ENCODE results near the gene ANKRD53.

ANKRD53 gene

GRCh38 chr2:70949086-70949485, 29.3 kb upstream of the ANKRD53 start:
- POLR2A ChIA-PET: no interaction called here

GRCh38 chr2:70954886-70955285, 23.5 kb upstream of the ANKRD53 start:
- no peak for TF ChIP-seq CTCF (IDR thresholded peaks at IDR 0.05; ENCODE audit: insufficient read depth, low read length, missing control alignments)
- CTCF ChIA-PET: interaction anchor here (1.0 to 7.2 kb wide), 4 partner anchors 9 to 83 kb away, joined by 4 to 90 read pairs (median 45); no protein-coding TSS in a partner anchor
- POLR2A ChIA-PET: no interaction called here
- H3K4me3 ChIP-seq (ENCODE audit: low read depth, low read length): no peak overlapping the region
- no peak for DNase-seq (ENCODE audit: low read depth, low spot score)

More at GRCh38 chr2:70949086-70949485, 29.3 kb upstream of the ANKRD53 start:
- no peak overlapping the region for H3K4me3 ChIP-seq (ENCODE audit: low read depth, low read length)
- TF ChIP-seq CTCF (IDR thresholded peaks at IDR 0.05; ENCODE audit: insufficient read depth, low read length, missing control alignments): no peak
- CTCF ChIA-PET: interaction anchor here (0.6 to 7.2 kb wide), 33 partner anchors 8 to 645 kb away, joined by 3 to 299 read pairs (median 9); partner anchors contain the start of gene ATP6V1B1
- DNase-seq (ENCODE audit: low read depth, low spot score): no peak

GRCh38 chr2:70956141-70956540, 22.3 kb upstream of the ANKRD53 start:
- no peak for TF ChIP-seq CTCF (IDR thresholded peaks at IDR 0.05; ENCODE audit: insufficient read depth, low read length, missing control alignments)
- POLR2A ChIA-PET: no interaction called here
- CTCF ChIA-PET: interaction anchor here (7.2 kb wide), 1 partner anchor 9 kb away, joined by 90 read pairs; no protein-coding TSS in a partner anchor
- no peak overlapping the region for H3K4me3 ChIP-seq (ENCODE audit: low read depth, low read length)
- no peak for DNase-seq (ENCODE audit: low read depth, low spot score)

- ChIA-PET CTCF (interaction anchor here (2.1 kb wide), 1 partner anchor 11 kb away, joined by 16 read pairs; no protein-coding TSS in a partner anchor), POLR2A (no interaction called here)
- TF ChIP-seq CTCF (IDR thresholded peaks at IDR 0.05; ENCODE audit: insufficient read depth, low read length, missing control alignments): no peak
- no peak overlapping the region for H3K4me3 ChIP-seq (ENCODE audit: low read depth, low read length)
- no peak for DNase-seq (ENCODE audit: low read depth, low spot score)
These were observed 20.6 kb upstream of the ANKRD53 start for GRCh38 chr2:70957798-70958197.

GRCh38 chr2:70958759-70959158, 19.7 kb upstream of the ANKRD53 start:
- CTCF ChIA-PET: interaction anchor here (2.1 to 3.3 kb wide), 2 partner anchors 12 to 87 kb away, joined by 10 to 16 read pairs; no protein-coding TSS in a partner anchor
- TF ChIP-seq CTCF (IDR thresholded peaks at IDR 0.05; ENCODE audit: insufficient read depth, low read length, missing control alignments): no peak
- POLR2A ChIA-PET: no interaction called here
- DNase-seq (ENCODE audit: low read depth, low spot score): no peak
- H3K4me3 ChIP-seq (ENCODE audit: low read depth, low read length): no peak overlapping the region

GRCh38 chr2:70959271-70959761, 19.1 kb upstream of the ANKRD53 start:
- ChIA-PET POLR2A (no interaction called here), CTCF (interaction anchor here (1.9 to 3.3 kb wide), 4 partner anchors 9 to 88 kb away, joined by 7 to 16 read pairs (median 12); no protein-coding TSS in a partner anchor)
- TF ChIP-seq CTCF (IDR thresholded peaks at IDR 0.05; ENCODE audit: insufficient read depth, low read length, missing control alignments): no peak
- no peak for DNase-seq (ENCODE audit: low read depth, low spot score)
- H3K4me3 ChIP-seq (ENCODE audit: low read depth, low read length): no peak overlapping the region
